ENCODE data around the gene ITIH6. TPM values are rescaled to one million over a fixed set of nuclear protein-coding genes. Genes with fewer than 3 reads are reported as not detected.
A peak's percentile ranks its signal among the peaks of the same experiment; 100 is the strongest.

The ITIH6 gene
- total RNA-seq, 1 donor from 2014 or later = not detected

DNA sequence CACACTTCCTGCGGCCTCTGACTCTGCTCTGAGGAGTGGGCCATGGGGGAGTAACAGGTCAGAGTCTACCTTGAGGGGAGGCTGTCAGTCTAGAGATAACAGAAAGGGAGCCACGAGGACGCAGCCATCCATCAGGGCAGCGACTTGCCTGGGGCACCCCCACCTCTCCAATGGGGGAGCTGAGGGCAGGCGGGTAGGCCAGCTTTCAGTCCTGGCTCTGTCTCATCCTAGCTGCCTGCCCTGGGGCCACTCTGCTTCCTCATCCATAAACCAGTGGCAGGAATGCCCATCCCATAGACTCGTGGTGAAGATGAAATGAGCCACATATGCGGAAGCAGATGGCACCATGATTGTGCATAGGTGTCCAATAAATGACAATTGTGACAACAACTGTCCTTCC, 22.7 kb upstream of the ITIH6 start:
- Mint-ChIP-seq H3K27me3 (ENCODE audit: unreplicated experiment) (peaks cover 3% of the 10 kb centered on the region), H3K9me3 (ENCODE audit: unreplicated experiment) (peaks cover 15% of the 10 kb centered on the region), H3K36me3 (ENCODE audit: unreplicated experiment) (peaks cover 7% of the 10 kb centered on the region), H3K4me1 (ENCODE audit: low read depth, unreplicated experiment) (peaks cover 4% of the 10 kb centered on the region), H3K4me3 (ENCODE audit: unreplicated experiment) (no peak overlapping the region), H3K27ac (ENCODE audit: unreplicated experiment) (no peak overlapping the region)
- DNase-seq = no peak
- TF ChIP-seq, protein P1, sequence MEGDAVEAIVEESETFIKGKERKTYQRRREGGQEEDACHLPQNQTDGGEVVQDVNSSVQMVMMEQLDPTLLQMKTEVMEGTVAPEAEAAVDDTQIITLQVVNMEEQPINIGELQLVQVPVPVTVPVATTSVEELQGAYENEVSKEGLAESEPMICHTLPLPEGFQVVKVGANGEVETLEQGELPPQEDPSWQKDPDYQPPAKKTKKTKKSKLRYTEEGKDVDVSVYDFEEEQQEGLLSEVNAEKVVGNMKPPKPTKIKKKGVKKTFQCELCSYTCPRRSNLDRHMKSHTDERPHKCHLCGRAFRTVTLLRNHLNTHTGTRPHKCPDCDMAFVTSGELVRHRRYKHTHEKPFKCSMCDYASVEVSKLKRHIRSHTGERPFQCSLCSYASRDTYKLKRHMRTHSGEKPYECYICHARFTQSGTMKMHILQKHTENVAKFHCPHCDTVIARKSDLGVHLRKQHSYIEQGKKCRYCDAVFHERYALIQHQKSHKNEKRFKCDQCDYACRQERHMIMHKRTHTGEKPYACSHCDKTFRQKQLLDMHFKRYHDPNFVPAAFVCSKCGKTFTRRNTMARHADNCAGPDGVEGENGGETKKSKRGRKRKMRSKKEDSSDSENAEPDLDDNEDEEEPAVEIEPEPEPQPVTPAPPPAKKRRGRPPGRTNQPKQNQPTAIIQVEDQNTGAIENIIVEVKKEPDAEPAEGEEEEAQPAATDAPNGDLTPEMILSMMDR (IDR thresholded peaks at IDR 0.05; ENCODE audit: partially characterized antibody, unreplicated experiment) = no peak

- Mint-ChIP-seq H3K4me1 (ENCODE audit: low read depth, unreplicated experiment) (no peaks in the 10 kb centered on the region), H3K27ac (ENCODE audit: unreplicated experiment) (peak overlapping the region; percentile 29), H3K9me3 (ENCODE audit: unreplicated experiment) (peaks cover 12% of the 10 kb centered on the region), H3K4me3 (ENCODE audit: unreplicated experiment) (no peak overlapping the region), H3K27me3 (ENCODE audit: unreplicated experiment) (peaks cover 3% of the 10 kb centered on the region), H3K36me3 (ENCODE audit: unreplicated experiment) (peaks cover 7% of the 10 kb centered on the region)
- TF ChIP-seq, protein P1 (IDR thresholded peaks at IDR 0.05; ENCODE audit: partially characterized antibody, unreplicated experiment) = no peak
- no peak for DNase-seq
These were observed 21.1 kb upstream of the ITIH6 start for GRCh38 chrX:54819201-54819600.

DNA sequence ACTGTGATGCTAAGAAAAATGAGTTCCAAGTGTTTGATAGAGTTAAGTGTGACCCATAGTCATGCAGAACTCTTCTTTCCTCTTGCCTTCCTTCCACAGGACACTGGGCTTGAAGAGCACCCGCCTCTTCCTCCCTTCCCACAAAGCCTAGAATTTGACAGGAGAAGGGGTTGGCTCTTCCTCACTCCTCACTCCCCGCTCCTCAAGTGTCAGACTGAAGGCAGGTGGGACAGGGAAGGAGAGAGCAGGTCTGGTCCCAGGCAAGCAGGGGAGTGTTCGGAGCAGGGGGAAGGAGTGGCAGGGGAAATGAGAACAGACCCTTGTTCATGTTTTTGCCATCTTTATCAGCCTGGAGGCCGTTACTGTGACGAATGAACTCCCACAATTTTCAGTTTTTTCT, 20.2 kb upstream of the ITIH6 start:
- Mint-ChIP-seq H3K27me3 (ENCODE audit: unreplicated experiment) (peaks cover 3% of the 10 kb centered on the region), H3K4me1 (ENCODE audit: low read depth, unreplicated experiment) (no peaks in the 10 kb centered on the region), H3K36me3 (ENCODE audit: unreplicated experiment) (peaks cover 7% of the 10 kb centered on the region), H3K4me3 (ENCODE audit: unreplicated experiment) (no peak overlapping the region), H3K9me3 (ENCODE audit: unreplicated experiment) (peaks cover 12% of the 10 kb centered on the region), H3K27ac (ENCODE audit: unreplicated experiment) (no peak overlapping the region)
- DNase-seq = no peak
- TF ChIP-seq, protein P1 (IDR thresholded peaks at IDR 0.05; ENCODE audit: partially characterized antibody, unreplicated experiment) = no peak

DNA sequence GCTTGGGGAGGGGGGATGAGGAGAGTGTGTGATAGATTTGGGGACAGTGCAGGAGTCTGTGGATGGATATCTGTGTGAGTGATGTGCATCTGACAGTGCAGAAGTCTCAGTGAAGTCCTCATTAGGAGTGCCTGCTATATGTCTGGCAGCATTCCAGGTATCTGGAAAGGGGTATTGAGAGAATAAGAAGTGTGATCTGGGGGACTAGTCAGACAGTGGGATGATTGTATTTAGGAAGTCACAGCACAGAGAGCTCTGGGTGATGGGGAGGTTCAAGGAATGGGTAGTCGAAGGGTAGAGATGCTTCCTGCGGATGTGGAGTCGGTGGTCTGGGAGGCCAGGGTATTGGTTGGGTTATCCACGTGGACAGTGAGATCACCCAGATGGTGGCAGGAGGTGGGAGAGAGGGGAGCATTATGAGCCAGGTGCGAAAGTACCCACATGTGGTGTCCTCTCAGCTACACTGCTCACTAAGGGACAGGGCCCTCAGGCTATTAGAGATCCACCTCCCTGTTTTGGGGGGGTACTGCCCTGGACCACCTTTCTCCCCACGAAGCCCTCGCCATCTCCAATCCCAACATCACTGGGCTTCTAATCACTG, 19.3 kb upstream of the ITIH6 start:
- no peak for DNase-seq
- Mint-ChIP-seq H3K9me3 (ENCODE audit: unreplicated experiment) (peaks cover 8% of the 10 kb centered on the region), H3K27me3 (ENCODE audit: unreplicated experiment) (peaks cover 3% of the 10 kb centered on the region), H3K4me1 (ENCODE audit: low read depth, unreplicated experiment) (no peaks in the 10 kb centered on the region), H3K27ac (ENCODE audit: unreplicated experiment) (no peak overlapping the region), H3K36me3 (ENCODE audit: unreplicated experiment) (peaks cover 7% of the 10 kb centered on the region), H3K4me3 (ENCODE audit: unreplicated experiment) (no peak overlapping the region)
- TF ChIP-seq, protein P1 (IDR thresholded peaks at IDR 0.05; ENCODE audit: partially characterized antibody, unreplicated experiment) = no peak

GRCh38 chrX:54812306-54812705, 14.3 kb upstream of the ITIH6 start:
- Mint-ChIP-seq H3K27ac (ENCODE audit: unreplicated experiment) (no peak overlapping the region), H3K4me3 (ENCODE audit: unreplicated experiment) (no peak overlapping the region), H3K36me3 (ENCODE audit: unreplicated experiment) (peaks cover 7% of the 10 kb centered on the region), H3K27me3 (ENCODE audit: unreplicated experiment) (peaks cover 11% of the 10 kb centered on the region), H3K9me3 (ENCODE audit: unreplicated experiment) (peaks cover 10% of the 10 kb centered on the region), H3K4me1 (ENCODE audit: low read depth, unreplicated experiment) (peaks cover 2% of the 10 kb centered on the region)
- no peak for DNase-seq
- TF ChIP-seq, protein P1 (IDR thresholded peaks at IDR 0.05; ENCODE audit: partially characterized antibody, unreplicated experiment) = no peak

All from glutamatergic neuron (in vitro differentiated cells).